Calu3 (cell line): ENCODE data around the gene KLHDC4. TPM values are rescaled to one million over a fixed set of nuclear protein-coding genes. Genes with fewer than 3 reads are reported as not detected.

ENCODE experiments used
- BruUV-seq: library from RNA; stranded (reverse); fragments of 400-500 nt; replicated peaks from 2 replicates; lab custom pipeline; 2021; lab: Mats Ljungman, UMichigan
- CTCF ChIA-PET: fragments of 300-600 bp; sonication (Branson Sonifier 250); formaldehyde crosslinking; loops from one replicate; lab custom pipeline; 2022; ENCODE audit warnings: antibody characterized with exemption; lab: Charles Lee
- DNase-seq: peaks from one replicate; pipeline ENCODE4 v3.0.0; 2022
- H3K27ac Mint-ChIP-seq: one replicate; pipeline ENCODE4 v1.8.0; 2022; ENCODE audit warnings: mixed read lengths; ENCODE audit not compliant: unreplicated experiment
- H3K27me3 Mint-ChIP-seq: one replicate; pipeline ENCODE4 v1.8.0; 2022; ENCODE audit warnings: mixed read lengths; ENCODE audit not compliant: unreplicated experiment
- H3K36me3 Mint-ChIP-seq: one replicate; pipeline ENCODE4 v1.8.0; 2022; ENCODE audit warnings: mild to moderate bottlenecking, moderate library complexity, mixed read lengths; ENCODE audit not compliant: insufficient read depth, unreplicated experiment
- H3K4me1 Mint-ChIP-seq: one replicate; pipeline ENCODE4 v1.8.0; 2022; ENCODE audit warnings: mild to moderate bottlenecking, low read depth, mixed read lengths; ENCODE audit not compliant: unreplicated experiment
- H3K4me3 Mint-ChIP-seq: one replicate; pipeline ENCODE4 v1.8.0; 2022; ENCODE audit warnings: mild to moderate bottlenecking, low read depth, moderate library complexity, mixed read lengths; ENCODE audit not compliant: unreplicated experiment
- H3K9me3 Mint-ChIP-seq: one replicate; pipeline ENCODE4 v1.8.0; 2022; ENCODE audit warnings: low read depth, mixed read lengths; ENCODE audit not compliant: unreplicated experiment
- intact Hi-C: fragments of 100-400 bp; cut with micrococcal nuclease; formaldehyde crosslinking; loops from one replicate; pipeline ENCODE4 v1.10.0; 2022; ENCODE audit not compliant: unreplicated experiment
- total RNA-seq: library from RNA; stranded (reverse); gene quantifications from 2 replicates; pipeline ENCODE4 v1.2.3, GENCODE V29; 2022
- TF ChIP-seq, protein P1 (sequence below): fragments of 200-600 bp; IDR thresholded peaks from one replicate; pipeline ENCODE4 v1.8.0; 2022; ENCODE audit warnings: antibody characterized with exemption; ENCODE audit not compliant: unreplicated experiment

The KLHDC4 gene
- total RNA-seq, 1 experiment from 2014 or later = 106 TPM

- BruUV-seq = no TSS peak
- Mint-ChIP-seq H3K9me3 (no peaks in the 10 kb centered on the region), H3K27me3 (no peaks in the 10 kb centered on the region), H3K4me3 (no peak overlapping the region), H3K36me3 (peaks cover 1% of the 10 kb centered on the region), H3K4me1 (peaks cover 7% of the 10 kb centered on the region), H3K27ac (no peak overlapping the region)
- DNase-seq = no peak
- intact Hi-C loops = no loop called here
- TF ChIP-seq, protein P1, sequence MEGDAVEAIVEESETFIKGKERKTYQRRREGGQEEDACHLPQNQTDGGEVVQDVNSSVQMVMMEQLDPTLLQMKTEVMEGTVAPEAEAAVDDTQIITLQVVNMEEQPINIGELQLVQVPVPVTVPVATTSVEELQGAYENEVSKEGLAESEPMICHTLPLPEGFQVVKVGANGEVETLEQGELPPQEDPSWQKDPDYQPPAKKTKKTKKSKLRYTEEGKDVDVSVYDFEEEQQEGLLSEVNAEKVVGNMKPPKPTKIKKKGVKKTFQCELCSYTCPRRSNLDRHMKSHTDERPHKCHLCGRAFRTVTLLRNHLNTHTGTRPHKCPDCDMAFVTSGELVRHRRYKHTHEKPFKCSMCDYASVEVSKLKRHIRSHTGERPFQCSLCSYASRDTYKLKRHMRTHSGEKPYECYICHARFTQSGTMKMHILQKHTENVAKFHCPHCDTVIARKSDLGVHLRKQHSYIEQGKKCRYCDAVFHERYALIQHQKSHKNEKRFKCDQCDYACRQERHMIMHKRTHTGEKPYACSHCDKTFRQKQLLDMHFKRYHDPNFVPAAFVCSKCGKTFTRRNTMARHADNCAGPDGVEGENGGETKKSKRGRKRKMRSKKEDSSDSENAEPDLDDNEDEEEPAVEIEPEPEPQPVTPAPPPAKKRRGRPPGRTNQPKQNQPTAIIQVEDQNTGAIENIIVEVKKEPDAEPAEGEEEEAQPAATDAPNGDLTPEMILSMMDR = no peak
- CTCF ChIA-PET = no interaction called here
Observed at GRCh38 chr16:87795336-87795735, 29.6 kb upstream of the KLHDC4 start.

DNA sequence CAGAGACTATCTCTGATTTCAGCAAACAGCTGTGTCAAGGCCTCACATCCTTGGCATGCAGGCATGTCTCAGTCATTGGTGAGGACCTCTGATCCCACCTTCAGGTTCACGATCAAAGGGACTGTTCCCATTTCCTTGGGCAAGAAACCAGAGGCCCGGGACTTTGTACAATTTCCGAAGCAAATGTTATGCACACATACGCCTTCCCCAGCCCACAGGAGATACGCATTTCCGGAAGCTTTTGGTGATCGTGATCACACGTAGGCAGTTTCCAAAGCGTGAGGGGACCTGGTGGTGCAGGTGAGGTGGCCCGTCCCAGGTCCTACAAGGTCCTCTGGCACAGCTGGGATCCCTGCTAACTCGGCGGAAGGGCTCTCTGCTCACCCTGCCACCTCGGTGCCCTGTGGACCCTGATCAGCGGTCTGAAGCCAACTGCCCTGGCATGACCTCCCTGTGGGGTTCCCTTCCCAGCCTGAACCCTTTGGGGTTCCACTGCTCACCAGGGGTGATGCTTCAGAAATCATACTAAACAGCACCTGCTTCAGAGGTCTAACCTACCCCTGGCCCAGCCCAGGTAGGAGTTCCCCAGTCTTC lies 28.8 kb upstream of the KLHDC4 start:
- TF ChIP-seq, protein P1 = no peak

GRCh38 chr16:87792205-87792565 lies 26.4 kb upstream of the KLHDC4 start:
- DNase-seq = no peak
- intact Hi-C loops = no loop called here
- TF ChIP-seq, protein P1 = no peak
- no peaks in the 10 kb centered on the region for H3K27me3 Mint-ChIP-seq
- no peaks in the 10 kb centered on the region for H3K9me3 Mint-ChIP-seq
- peaks cover 13% of the 10 kb centered on the region for H3K36me3 Mint-ChIP-seq
- no TSS peak for BruUV-seq
- no peak overlapping the region for H3K27ac Mint-ChIP-seq
- CTCF ChIA-PET = interaction anchor here (0.6 to 3.0 kb wide), 4 partner anchors 12 to 749 kb away, joined by 4 to 8 read pairs (median 6); no protein-coding TSS in a partner anchor
- H3K4me1 Mint-ChIP-seq = peaks cover 20% of the 10 kb centered on the region
- no peak overlapping the region for H3K4me3 Mint-ChIP-seq

More for the DNA sequence above, 28.8 kb upstream of the KLHDC4 start:
- CTCF ChIA-PET = no interaction called here
- H3K9me3 Mint-ChIP-seq = no peaks in the 10 kb centered on the region
- no peak overlapping the region for H3K4me3 Mint-ChIP-seq
- intact Hi-C loops = no loop called here
- H3K36me3 Mint-ChIP-seq = peaks cover 9% of the 10 kb centered on the region
- BruUV-seq = no TSS peak
- H3K4me1 Mint-ChIP-seq = peaks cover 15% of the 10 kb centered on the region
- H3K27me3 Mint-ChIP-seq = no peaks in the 10 kb centered on the region
- no peak for DNase-seq
- H3K27ac Mint-ChIP-seq = no peak overlapping the region

DNA sequence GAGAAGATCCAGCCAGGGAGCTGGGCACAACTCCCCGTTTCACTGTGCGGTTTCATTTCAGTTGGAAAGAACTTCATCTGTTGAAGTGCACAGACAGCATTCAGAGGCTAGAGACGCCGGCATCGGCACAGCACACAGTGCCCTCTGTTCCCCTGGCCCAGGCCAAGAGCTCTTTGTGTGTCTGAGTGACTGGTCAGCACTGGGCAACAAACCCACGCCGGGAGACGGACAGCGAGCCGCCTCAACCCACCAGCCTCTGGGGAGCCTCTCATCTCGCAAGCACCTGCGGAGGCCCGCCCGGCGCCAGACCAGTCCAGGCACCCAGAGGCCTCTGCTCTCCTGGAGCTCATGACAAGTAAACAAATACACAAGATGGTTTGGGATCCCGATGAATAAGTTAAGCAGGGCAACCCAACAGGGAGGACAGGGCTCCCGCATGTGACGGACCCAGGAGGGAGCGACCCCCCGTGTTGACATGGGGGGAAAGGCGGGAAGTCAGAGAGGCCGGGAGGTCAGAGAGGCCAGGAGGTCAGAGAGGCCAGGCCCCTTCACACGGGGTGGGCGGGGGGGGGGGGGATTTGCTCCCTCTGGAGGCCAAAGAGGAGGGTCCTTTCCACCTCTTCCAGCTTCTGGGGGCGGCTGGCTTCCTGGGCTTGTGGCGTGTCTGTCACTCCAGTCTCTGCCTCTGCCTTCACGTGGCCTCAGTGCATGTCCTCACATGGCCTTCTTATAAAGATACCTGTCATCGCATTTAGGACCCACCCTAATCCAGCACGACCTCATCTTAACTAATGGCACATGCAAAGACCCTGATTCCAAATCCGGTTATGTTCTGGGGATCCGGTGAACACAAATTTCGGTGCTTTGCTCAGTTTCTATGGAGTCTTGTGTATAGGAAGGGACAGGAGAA lies 25.8 kb upstream of the KLHDC4 start:
- H3K4me1 Mint-ChIP-seq = peaks cover 20% of the 10 kb centered on the region
- TF ChIP-seq, protein P1 = no peak
- H3K27me3 Mint-ChIP-seq = no peaks in the 10 kb centered on the region
- peaks cover 13% of the 10 kb centered on the region for H3K36me3 Mint-ChIP-seq
- no peak overlapping the region for H3K27ac Mint-ChIP-seq
- intact Hi-C loops = no loop called here
- H3K9me3 Mint-ChIP-seq = no peaks in the 10 kb centered on the region
- CTCF ChIA-PET = interaction anchor here (0.6 to 3.0 kb wide), 6 partner anchors 12 to 749 kb away, joined by 4 to 8 read pairs (median 6); no protein-coding TSS in a partner anchor
- H3K4me3 Mint-ChIP-seq = no peak overlapping the region
- no TSS peak for BruUV-seq
- DNase-seq = no peak
